A549 (cell line): Measurements from ENCODE around the gene CCDC77. TPM values are rescaled to one million over a fixed set of nuclear protein-coding genes. Genes with fewer than 3 reads are reported as not detected.

Experiments used
- ATAC-seq, 2 experiments: fragments of 200-7000 bp in 1 of 2; fragments of >200 bp in 1 of 2; cut with Nextera tagmentation in 1 of 2; cut with Tn5 transposase in 1 of 2; 3 replicates each; pipeline versions ENCODE4 v1.8.0 to v1.9.1; 2018 to 2020; ENCODE audit warnings: mild to moderate bottlenecking in 1 of 2, moderate library complexity in 1 of 2
- CTCF ChIA-PET: fragments of 300-600 bp; sonication (Branson Sonifier 250); formaldehyde crosslinking; extraction: SDS; loops from one replicate; lab custom pipeline; 2021; ENCODE audit warnings: antibody characterized with exemption, inconsistent platforms; lab: Yijun Ruan, JAX
- POLR2A ChIA-PET: fragments of 350-600 bp; formaldehyde crosslinking; extraction: SDS; loops from one replicate; lab custom pipeline; 2021; ENCODE audit warnings: antibody characterized with exemption, inconsistent platforms; lab: Yijun Ruan, JAX
- DNase-seq, 2 experiments: peaks; one replicate each; pipeline versions ENCODE4 v3.0.0 to v3.0.0-alpha.2; 2011 to 2016; ENCODE audit warnings: low read depth in 1 of 2, low spot score in 1 of 2
- FAIRE-seq: peaks from 2 replicates; lab custom pipeline; 2011; peaks lifted over from hg19 to GRCh38; lab: Jason Lieb, UNC
- H3K27ac ChIP-seq, 2 experiments: fragments of >200 bp; sonication (Bioruptor Twin); formaldehyde crosslinking; 3 replicates each; pipeline ENCODE4 v1.5.1; 2016 to 2017
- H3K4me1 ChIP-seq: fragments of >200 bp; sonication (Bioruptor Twin); formaldehyde crosslinking; 3 replicates; pipeline ENCODE4 v1.6.1; 2016
- H3K4me2 ChIP-seq: fragments of >200 bp; sonication (Bioruptor Twin); formaldehyde crosslinking; 3 replicates; pipeline ENCODE4 v1.6.1; 2016
- H3K4me3 ChIP-seq: fragments of >200 bp; sonication (Bioruptor Twin); formaldehyde crosslinking; 3 replicates; pipeline ENCODE4 v1.5.1; 2016
- H3K9me3 ChIP-seq: fragments of >200 bp; sonication (Bioruptor Twin); formaldehyde crosslinking; 3 replicates; pipeline ENCODE4 v1.6.1; 2016
- CBX2 ChIP-seq: fragments of 200-600 bp; sonication (generic); IDR thresholded peaks from 2 replicates; pipeline ENCODE4 v1.6.1; 2016; ENCODE audit warnings: low read depth, mild to moderate bottlenecking, borderline replicate concordance
- EHMT2 ChIP-seq: fragments of 200-600 bp; sonication (generic); IDR thresholded peaks from 2 replicates; pipeline ENCODE4 v1.6.1; 2016; ENCODE audit warnings: antibody characterized with exemption, low read depth, mild to moderate bottlenecking, moderate library complexity
- ELK1 ChIP-seq: fragments of 150-350 bp; IDR thresholded peaks from 2 replicates; pipeline ENCODE4 v1.6.1; 2014; ENCODE audit warnings: low read depth, mild to moderate bottlenecking, low read length
- GATA3 ChIP-seq: IDR thresholded peaks from 2 replicates; pipeline ENCODE4 v1.6.1; 2012; ENCODE audit warnings: borderline replicate concordance
- HMGXB4 ChIP-seq: fragments of 250-450 bp; sonication (Bioruptor Pico); IDR thresholded peaks from 2 replicates; pipeline ENCODE4 v1.5.0; 2021; ENCODE audit warnings: mild to moderate bottlenecking, moderate library complexity, borderline replicate concordance
- JUNB ChIP-seq: fragments of >200 bp; sonication (Bioruptor Twin); formaldehyde crosslinking; IDR thresholded peaks from 2 replicates; pipeline ENCODE4 v1.6.1; 2016
- MAX ChIP-seq: IDR thresholded peaks from 2 replicates; pipeline ENCODE4 v1.6.1; 2012
- NR3C1 ChIP-seq: fragments of >200 bp; sonication (Bioruptor Twin); formaldehyde crosslinking; IDR thresholded peaks from 3 replicates; pipeline ENCODE4 v1.6.1; 2017
- RFX5 ChIP-seq: fragments of 450-650 bp; IDR thresholded peaks from 2 replicates; pipeline ENCODE4 v1.7.1; 2014; ENCODE audit warnings: antibody characterized with exemption, mild to moderate bottlenecking, moderate library complexity
- SMC3 ChIP-seq: fragments of >200 bp; sonication (Bioruptor Twin); formaldehyde crosslinking; IDR thresholded peaks from 3 replicates; pipeline ENCODE4 v1.6.1; 2018; ENCODE audit warnings: inconsistent platforms
- TFCP2L1 ChIP-seq: fragments of 250-450 bp; sonication (Bioruptor Pico); IDR thresholded peaks from 2 replicates; pipeline ENCODE4 v1.5.0; 2021; ENCODE audit warnings: mild to moderate bottlenecking
- ZC3H11A ChIP-seq: fragments of 450-650 bp; IDR thresholded peaks from 2 replicates; pipeline ENCODE4 v1.6.1; 2014; ENCODE audit warnings: antibody characterized with exemption, mild to moderate bottlenecking
- ZFP36 ChIP-seq: fragments of 450-650 bp; IDR thresholded peaks from 2 replicates; pipeline ENCODE4 v1.6.1; 2014; ENCODE audit warnings: borderline replicate concordance; ENCODE audit not compliant: partially characterized antibody
- ZNF302 ChIP-seq: fragments of 250-450 bp; sonication (Bioruptor Pico); IDR thresholded peaks from 2 replicates; pipeline ENCODE4 v1.9.0; 2021; ENCODE audit warnings: inconsistent platforms, mild to moderate bottlenecking, moderate library complexity
- ZSCAN20 ChIP-seq: fragments of 250-450 bp; sonication (Bioruptor Pico); IDR thresholded peaks from 2 replicates; pipeline ENCODE4 v1.8.0; 2022; ENCODE audit warnings: mild to moderate bottlenecking, moderate library complexity
- WGBS: methylation state at CpG from one replicate; pipeline ENCODE4 v1.1.6; 2017; ENCODE audit errors: missing lambda C conversion rate; 5-methylcytosine and 5-hydroxymethylcytosine counted together
- polyA plus RNA-seq, 4 experiments: library from polyadenylated mRNA; depleted of rRNA in 3 of 4; stranded (reverse); fragments of >200 nt; fragmentation: RNase III in 1 of 4; extraction: RNeasy Plus Mini Kit Qiagen cat#74134 plus additional on column Dnase treatment in 1 of 4; gene quantifications; 2 replicates in 3 of 4; 3 replicates in 1 of 4; pipeline ENCODE4 v1.2.3, GENCODE V29; 2011 to 2017

CCDC77 gene
- polyA plus RNA-seq, 2 of the 4 experiments (the other 2 are of a cell fraction), result 15.4 to 23.1 TPM

- peaks cover 5% of the 10 kb centered on the region; the same call in 2 of the 3 replicates for H3K4me1 ChIP-seq
- H3K9me3 ChIP-seq, result no peaks in the 10 kb centered on the region
- H3K27ac ChIP-seq, result no peak overlapping the region
- DNase-seq, result no peak
- no peak overlapping the region for H3K4me3 ChIP-seq
- 75% methylated on average over 13 of the region's 13 CpGs for WGBS
- ATAC-seq, result 0 out of 6 replicates have a peak, but pooled peaks of 1 of the 2 experiments have one; percentile 10
- H3K4me2 ChIP-seq, result no peak overlapping the region
- CTCF ChIA-PET, result interaction anchor here (0.6 to 4.4 kb wide), 6 partner anchors 9 to 281 kb away, joined by 3 to 25 read pairs (median 8); no protein-coding TSS in a partner anchor
- TF ChIP-seq RFX5 (no peak), GATA3 (no peak), ZFP36 (no peak), CBX2 (no peak), TFCP2L1 (CRISPR knock-in tag) (no peak), ZC3H11A (no peak), SMC3 (no peak), EHMT2 (no peak), JUNB (no peak), HMGXB4 (CRISPR knock-in tag) (no peak), ELK1 (no peak)
- TF ChIP-seq, all 56 proteins: peak for 0
- POLR2A ChIA-PET, result no interaction called here
- FAIRE-seq, result no peak
Observed at GRCh38 chr12:461425-461824, 60.0 kb downstream of the CCDC77 start.

GRCh38 chr12:462936-463705 is 61.7 kb downstream of the CCDC77 start:
- TF ChIP-seq NR3C1, result no peak
- TF ChIP-seq ZSCAN20 (CRISPR knock-in tag), result no peak
- no peak for TF ChIP-seq TFCP2L1 (CRISPR knock-in tag)
- TF ChIP-seq ZNF302, result no peak
- TF ChIP-seq MAX, result no peak
- TF ChIP-seq HMGXB4 (CRISPR knock-in tag), result no peak
- H3K4me3 ChIP-seq, result no peak overlapping the region
- H3K4me1 ChIP-seq, result peaks cover 5% of the 10 kb centered on the region; the same call in 2 of the 3 replicates
- no peak overlapping the region for H3K4me2 ChIP-seq
- no peak for FAIRE-seq
- 24% methylated on average over 6 of the region's 6 CpGs for WGBS
- H3K9me3 ChIP-seq, result no peaks in the 10 kb centered on the region
- ChIA-PET CTCF (interaction anchor here (1.5 to 4.4 kb wide), 5 partner anchors 10 to 84 kb away, joined by 4 to 25 read pairs (median 12); no protein-coding TSS in a partner anchor), POLR2A (interaction anchor here (0.5 kb wide), 1 partner anchor 25 kb away, joined by 3 read pairs; no protein-coding TSS in a partner anchor)
- no peak for DNase-seq
- no peak for ATAC-seq
- no peak overlapping the region for H3K27ac ChIP-seq
